Measurements from ENCODE around the gene P2RX5.

GRCh38 chr17:3682033-3682432 is 13.9 kb downstream of the P2RX5 start:
- TF ChIP-seq ZBTB8A (tag by site-specific recombination; IDR thresholded peaks at IDR 0.05), result no peak
- TF ChIP-seq ZNF148 (tag by site-specific recombination; IDR thresholded peaks at IDR 0.05; ENCODE audit: borderline replicate concordance), result no peak
- TF ChIP-seq CTCF (tag by site-specific recombination; IDR thresholded peaks at IDR 0.05), result no peak
- TF ChIP-seq KLF17 (tag by site-specific recombination; IDR thresholded peaks at IDR 0.05), result no peak

Data from HEK293 (cell line).